Measurements from ENCODE around the gene COLEC12. TPM values are rescaled to one million over a fixed set of nuclear protein-coding genes. Genes with fewer than 3 reads are reported as not detected.

COLEC12 gene
- total and polyA plus RNA-seq, 2 donors (not counting 3 experiments of a cell fraction or from before 2014, with no cell fraction given), result 8.0 to 17.1 TPM

DNA sequence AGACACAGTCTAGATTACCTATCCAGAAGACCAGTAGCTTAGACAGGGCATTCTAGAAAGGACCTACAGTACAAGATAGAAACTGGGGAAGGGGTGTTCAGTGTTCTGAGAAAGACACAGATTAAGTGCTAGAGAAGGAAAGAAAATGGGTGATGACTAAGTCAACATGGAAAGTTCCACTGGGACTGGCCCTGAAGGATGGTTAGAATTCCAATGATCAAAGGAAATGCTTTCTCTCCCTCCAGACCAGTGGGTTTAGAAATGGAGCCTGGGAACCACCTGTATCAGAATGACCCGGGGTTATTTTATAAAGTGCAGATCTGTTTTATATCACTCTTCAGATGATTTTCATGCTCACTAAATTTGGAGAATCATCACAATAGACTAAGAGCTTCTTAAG lies 5.8 kb upstream of the COLEC12 start:
- no peaks in the 10 kb centered on the region for H3K9me3 ChIP-seq (replicated peaks; ENCODE audit: control insufficient read depth, insufficient read depth, low read length)
- no peaks in the 10 kb centered on the region for H3K9me1 ChIP-seq (replicated peaks; ENCODE audit: control insufficient read depth, extremely low read depth, insufficient read depth, low read length)
- peaks cover 0 to 3% of the 10 kb centered on the region in 2 experiments for H3K27me3 ChIP-seq (ENCODE audit: control insufficient read depth in 2 of 2, insufficient read depth in 2 of 2, low read length in 2 of 2)
- H3K9ac ChIP-seq (replicated peaks; ENCODE audit: extremely low read depth, insufficient read depth, low read length), result no peak overlapping the region
- no peaks in the 10 kb centered on the region for H3K36me3 ChIP-seq (ENCODE audit: control insufficient read depth in 2 of 2, extremely low read depth in 1 of 2, insufficient read depth in 2 of 2, low read length in 2 of 2)
- no peak overlapping the region for H3K4me2 ChIP-seq (ENCODE audit: insufficient read depth, low read length)
- CTCF ChIA-PET, result interaction anchor here (1.1 kb wide), 1 partner anchor 11 kb away, joined by 3 read pairs; no protein-coding TSS in a partner anchor
- H2AFZ ChIP-seq (ENCODE audit: low read depth, low read length), result no peak overlapping the region
- FAIRE-seq (no peak), DNase-seq (ENCODE audit: low read depth, low spot score) (peak; percentile 40)
- POLR2A ChIA-PET, result no interaction called here
- H3K4me3 ChIP-seq (replicated peaks in 1 of 3; ENCODE audit: insufficient read depth in 1 of 3, low read depth in 1 of 3, low read length in 3 of 3), result no peak overlapping the region
- no peaks in the 10 kb centered on the region for H3K79me2 ChIP-seq (ENCODE audit: control insufficient read depth, insufficient read depth, low read length)
- H3K4me1 ChIP-seq (ENCODE audit: control insufficient read depth, extremely low read depth, insufficient read depth, low read length), result no peaks in the 10 kb centered on the region
- no peaks in the 10 kb centered on the region for H4K20me1 ChIP-seq (replicated peaks; ENCODE audit: control insufficient read depth, extremely low read depth, insufficient read depth, low read length)
- dilution Hi-C loops (cut with MboI; ENCODE audit: extremely low pct_ligation_motif_present, low sequenced_read_pairs) (no loop called here), intact Hi-C loops (cut with micrococcal nuclease) (no loop called here)
- BruUV-seq (replicated peaks), result no TSS peak
- TF ChIP-seq POLR2AphosphoS5 (IDR thresholded peaks at IDR 0.05; ENCODE audit: insufficient read depth, low read depth, low read length), result no peak
- TF ChIP-seq FOS (IDR thresholded peaks at IDR 0.05; ENCODE audit: borderline replicate concordance, insufficient read depth, low read length), result no peak
- TF ChIP-seq JUN (IDR thresholded peaks at IDR 0.05; ENCODE audit: borderline replicate concordance, insufficient read depth, insufficient read length, low read depth), result no peak
- TF ChIP-seq POLR2A (IDR thresholded peaks at IDR 0.05; ENCODE audit: low read depth, low read length), result no peak
- no peak overlapping the region for H3K27ac ChIP-seq (ENCODE audit: insufficient read depth, low read depth, low read length)

DNA sequence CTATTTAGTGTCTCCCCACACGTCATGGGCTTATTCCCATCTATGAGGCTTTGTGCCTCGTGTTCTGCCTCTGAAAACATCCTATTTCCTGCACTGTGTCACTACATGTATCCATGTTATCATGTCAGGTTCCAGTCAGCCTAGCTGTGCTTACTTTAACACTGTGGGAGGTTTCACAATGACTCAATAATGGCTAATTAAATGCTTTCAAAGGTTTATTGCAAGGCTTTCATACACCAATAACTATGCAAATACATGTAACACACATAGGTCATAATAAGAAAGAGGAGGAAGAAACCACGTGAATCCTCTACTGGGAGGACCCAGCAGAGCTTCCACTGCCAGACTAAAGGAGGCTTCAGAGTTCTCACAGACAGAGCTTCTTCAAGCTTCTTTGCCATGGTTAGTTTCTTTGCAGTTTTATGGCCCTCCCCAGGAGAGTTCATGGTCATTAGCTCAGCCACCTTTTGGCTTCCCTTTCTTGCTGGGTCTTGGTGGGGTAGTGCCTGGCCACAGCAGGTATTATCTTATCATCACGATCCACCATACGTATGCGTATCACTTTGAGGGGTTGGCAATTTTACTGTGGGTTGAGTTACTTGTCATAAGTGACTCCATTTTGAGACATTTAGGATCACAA lies 5.1 kb upstream of the COLEC12 start:
- dilution Hi-C loops (cut with MboI; ENCODE audit: extremely low pct_ligation_motif_present, low sequenced_read_pairs), result no loop called here
- FAIRE-seq, result no peak
- POLR2A ChIA-PET, result no interaction called here

More for the DNA sequence above, 5.1 kb upstream of the COLEC12 start:
- BruUV-seq (replicated peaks), result no TSS peak
- TF ChIP-seq JUN (IDR thresholded peaks at IDR 0.05; ENCODE audit: borderline replicate concordance, insufficient read depth, insufficient read length, low read depth) (no peak), GATA2 (IDR thresholded peaks at IDR 0.05; ENCODE audit: insufficient read depth, insufficient read length, low read depth, low read length) (no peak), EZH2 (IDR thresholded peaks at IDR 0.05; ENCODE audit: borderline replicate concordance, low read depth, low read length, severe bottlenecking) (no peak), MYC (IDR thresholded peaks at IDR 0.05; ENCODE audit: low read depth, low read length) (no peak), POLR2AphosphoS5 (IDR thresholded peaks at IDR 0.05; ENCODE audit: insufficient read depth, low read depth, low read length) (no peak), CTCF (IDR thresholded peaks at IDR 0.05; ENCODE audit: extremely low read depth in 1 of 2, insufficient read depth in 1 of 2, low read depth in 1 of 2, low read length in 2 of 2) (no peak), POLR2A (IDR thresholded peaks at IDR 0.05; ENCODE audit: low read depth, low read length) (no peak), FOS (IDR thresholded peaks at IDR 0.05; ENCODE audit: borderline replicate concordance, insufficient read depth, low read length) (no peak)
- TF ChIP-seq, protein P1, sequence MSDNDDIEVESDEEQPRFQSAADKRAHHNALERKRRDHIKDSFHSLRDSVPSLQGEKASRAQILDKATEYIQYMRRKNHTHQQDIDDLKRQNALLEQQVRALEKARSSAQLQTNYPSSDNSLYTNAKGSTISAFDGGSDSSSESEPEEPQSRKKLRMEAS (IDR thresholded peaks at IDR 0.05; ENCODE audit: insufficient read depth, insufficient read length), result no peak
- Histone ChIP-seq H3K9me3 (replicated peaks; ENCODE audit: control insufficient read depth, insufficient read depth, low read length) (no peaks in the 10 kb centered on the region), H3K27ac (ENCODE audit: insufficient read depth, low read depth, low read length) (no peak overlapping the region), H3K4me1 (ENCODE audit: control insufficient read depth, extremely low read depth, insufficient read depth, low read length) (no peaks in the 10 kb centered on the region), H3K9me1 (replicated peaks; ENCODE audit: control insufficient read depth, extremely low read depth, insufficient read depth, low read length) (no peaks in the 10 kb centered on the region), H2AFZ (ENCODE audit: low read depth, low read length) (no peak overlapping the region), H3K36me3 (ENCODE audit: control insufficient read depth in 2 of 2, extremely low read depth in 1 of 2, insufficient read depth in 2 of 2, low read length in 2 of 2) (no peaks in the 10 kb centered on the region), H3K9ac (replicated peaks; ENCODE audit: extremely low read depth, insufficient read depth, low read length) (no peak overlapping the region), H3K4me3 (replicated peaks in 1 of 3; ENCODE audit: insufficient read depth in 1 of 3, low read depth in 1 of 3, low read length in 3 of 3) (no peak overlapping the region), H3K79me2 (ENCODE audit: control insufficient read depth, insufficient read depth, low read length) (no peaks in the 10 kb centered on the region), H3K27me3 (ENCODE audit: control insufficient read depth in 2 of 2, insufficient read depth in 2 of 2, low read length in 2 of 2) (peaks cover 3 to 9% of the 10 kb centered on the region in 2 experiments), H4K20me1 (replicated peaks; ENCODE audit: control insufficient read depth, extremely low read depth, insufficient read depth, low read length) (no peaks in the 10 kb centered on the region), H3K4me2 (ENCODE audit: insufficient read depth, low read length) (no peak overlapping the region)
- intact Hi-C loops (cut with micrococcal nuclease), result no loop called here
- CTCF ChIA-PET, result interaction anchor here (1.1 kb wide), 1 partner anchor 11 kb away, joined by 3 read pairs; no protein-coding TSS in a partner anchor
- DNase-seq (ENCODE audit: low read depth, low spot score), result no peak
